ENCODE data around the gene OBP2B.

Gene OBP2B

DNA sequence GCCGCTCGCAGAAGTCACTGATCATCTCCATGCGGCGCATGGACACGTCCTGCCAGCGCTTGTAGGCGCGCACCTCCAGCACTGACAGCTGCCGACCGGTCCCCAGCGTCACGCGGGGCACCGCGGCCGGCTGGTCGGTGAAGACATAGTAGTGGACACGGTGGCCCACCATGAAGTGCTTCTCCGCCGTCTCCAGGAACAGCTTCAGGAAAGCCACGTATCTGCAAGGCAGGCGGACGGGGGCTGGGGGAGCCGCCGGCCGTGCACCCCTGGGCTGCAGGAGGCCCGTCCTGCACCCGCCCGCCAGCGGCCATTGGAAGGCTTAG is 47.0 kb upstream of the OBP2B start:
- Histone ChIP-seq H4K20me1 (ENCODE audit: low read depth, low read length) (no peaks in the 10 kb centered on the region), H3K27ac (ENCODE audit: low read depth, low read length) (no peak overlapping the region), H3K4me2 (ENCODE audit: low read depth, low read length, poor library complexity, severe bottlenecking) (no peak overlapping the region), H3K4me3 (ENCODE audit: insufficient read depth, low read length, poor library complexity, severe bottlenecking) (no peak overlapping the region), H3F3A (ENCODE audit: insufficient read depth) (no peaks in the 10 kb centered on the region), H3K36me3 (ENCODE audit: low read length) (no peaks in the 10 kb centered on the region), H2AFZ (ENCODE audit: low read depth, low read length, severe bottlenecking) (no peak overlapping the region), H3K9me2 (replicated peaks; ENCODE audit: insufficient read depth, low read length) (no peaks in the 10 kb centered on the region), H3K27me3 (ENCODE audit: low read length) (no peaks in the 10 kb centered on the region), H3K79me2 (ENCODE audit: insufficient read depth, low read length) (no peaks in the 10 kb centered on the region), H3K9me3 (ENCODE audit: insufficient read depth, low read length) (no peaks in the 10 kb centered on the region), H3K9ac (ENCODE audit: low read length) (no peak overlapping the region)
- no peak for TF ChIP-seq CTCF (IDR thresholded peaks at IDR 0.05; ENCODE audit: insufficient read depth, low read length, poor library complexity, severe bottlenecking)
- TF ChIP-seq EZH2phosphoT487 (conservative IDR thresholded peaks at IDR 0.05; ENCODE audit: low read length), result no peak

GRCh38 chr9:133255371-133256135 is 46.5 kb upstream of the OBP2B start:
- Histone ChIP-seq H3K79me2 (ENCODE audit: insufficient read depth, low read length) (no peaks in the 10 kb centered on the region), H3K27me3 (ENCODE audit: low read length) (no peaks in the 10 kb centered on the region), H3K9me3 (ENCODE audit: insufficient read depth, low read length) (no peaks in the 10 kb centered on the region), H3K27ac (ENCODE audit: low read depth, low read length) (no peak overlapping the region), H3K9me2 (replicated peaks; ENCODE audit: insufficient read depth, low read length) (no peaks in the 10 kb centered on the region), H3K36me3 (ENCODE audit: low read length) (no peaks in the 10 kb centered on the region), H3K4me3 (ENCODE audit: insufficient read depth, low read length, poor library complexity, severe bottlenecking) (no peak overlapping the region), H3F3A (ENCODE audit: insufficient read depth) (no peaks in the 10 kb centered on the region), H4K20me1 (ENCODE audit: low read depth, low read length) (no peaks in the 10 kb centered on the region), H3K9ac (ENCODE audit: low read length) (no peak overlapping the region), H3K4me2 (ENCODE audit: low read depth, low read length, poor library complexity, severe bottlenecking) (no peak overlapping the region), H2AFZ (ENCODE audit: low read depth, low read length, severe bottlenecking) (no peak overlapping the region)
- TF ChIP-seq CTCF (IDR thresholded peaks at IDR 0.05; ENCODE audit: insufficient read depth, low read length, poor library complexity, severe bottlenecking), result no peak
- no peak for TF ChIP-seq EZH2phosphoT487 (conservative IDR thresholded peaks at IDR 0.05; ENCODE audit: low read length)

GRCh38 chr9:133254471-133254870 is 45.4 kb upstream of the OBP2B start:
- Histone ChIP-seq H3K79me2 (ENCODE audit: insufficient read depth, low read length) (no peaks in the 10 kb centered on the region), H3K27me3 (ENCODE audit: low read length) (no peaks in the 10 kb centered on the region), H2AFZ (ENCODE audit: low read depth, low read length, severe bottlenecking) (no peak overlapping the region), H3K27ac (ENCODE audit: low read depth, low read length) (no peak overlapping the region), H3K9me3 (ENCODE audit: insufficient read depth, low read length) (no peaks in the 10 kb centered on the region), H4K20me1 (ENCODE audit: low read depth, low read length) (no peaks in the 10 kb centered on the region), H3F3A (ENCODE audit: insufficient read depth) (no peaks in the 10 kb centered on the region), H3K4me2 (ENCODE audit: low read depth, low read length, poor library complexity, severe bottlenecking) (no peak overlapping the region), H3K9ac (ENCODE audit: low read length) (no peak overlapping the region), H3K4me3 (ENCODE audit: insufficient read depth, low read length, poor library complexity, severe bottlenecking) (no peak overlapping the region), H3K9me2 (replicated peaks; ENCODE audit: insufficient read depth, low read length) (no peaks in the 10 kb centered on the region), H3K36me3 (ENCODE audit: low read length) (no peaks in the 10 kb centered on the region)
- TF ChIP-seq CTCF (IDR thresholded peaks at IDR 0.05; ENCODE audit: insufficient read depth, low read length, poor library complexity, severe bottlenecking), result no peak
- no peak for TF ChIP-seq EZH2phosphoT487 (conservative IDR thresholded peaks at IDR 0.05; ENCODE audit: low read length)
